WI38 (cell line): ENCODE results near the gene RALGPS2.
"Not testable (repeated sequence)": the region's sequence is repeated elsewhere in the genome, so short reads cannot be mapped to it uniquely, and the experiment has no call there.

Experiments used
- H3K4me3 ChIP-seq: 2 replicates; pipeline ENCODE4 v1.5.1; 2011; ENCODE audit warnings: low read depth, mild to moderate bottlenecking, control low read depth, low read length
- CTCF ChIP-seq: IDR thresholded peaks from 2 replicates; pipeline ENCODE4 v1.5.1; 2012; ENCODE audit warnings: low read depth, mild to moderate bottlenecking, control low read depth, low read length

RALGPS2 gene

GRCh38 chr1:178821134-178821866, 96.3 kb downstream of the RALGPS2 start:
- TF ChIP-seq CTCF = no peak
- no peak overlapping the region for H3K4me3 ChIP-seq

GRCh38 chr1:178825167-178825566, 100.1 kb downstream of the RALGPS2 start:
- no peak for TF ChIP-seq CTCF
- no peak overlapping the region for H3K4me3 ChIP-seq

DNA sequence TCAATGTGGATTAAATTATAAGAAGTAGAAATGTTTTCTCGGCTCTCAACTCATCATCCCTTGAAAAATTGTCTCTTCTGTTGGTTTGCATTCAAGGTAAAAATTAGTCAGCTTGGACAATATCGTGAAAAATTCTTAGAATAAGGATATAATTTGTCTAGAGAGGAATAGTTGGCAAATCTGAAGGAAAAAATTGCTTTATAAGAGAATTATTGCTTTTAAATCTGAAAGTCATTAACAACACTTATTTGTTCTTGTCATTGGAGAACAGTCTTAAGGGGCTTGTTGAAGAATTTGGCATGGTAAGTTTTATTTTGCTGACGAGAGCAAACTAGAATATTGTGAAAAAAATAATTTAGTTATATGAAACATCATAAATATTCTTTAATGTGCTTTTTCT, 119.4 kb downstream of the RALGPS2 start:
- H3K4me3 ChIP-seq = no peak overlapping the region
- no peak for TF ChIP-seq CTCF

- TF ChIP-seq CTCF = no peak
Measured at GRCh38 chr1:178846306-178846705, 121.3 kb downstream of the RALGPS2 start.

GRCh38 chr1:178847396-178847849, 122.4 kb downstream of the RALGPS2 start:
- no peak overlapping the region for H3K4me3 ChIP-seq
- TF ChIP-seq CTCF = no peak

More at GRCh38 chr1:178846306-178846705, 121.3 kb downstream of the RALGPS2 start:
- no peak overlapping the region for H3K4me3 ChIP-seq

DNA sequence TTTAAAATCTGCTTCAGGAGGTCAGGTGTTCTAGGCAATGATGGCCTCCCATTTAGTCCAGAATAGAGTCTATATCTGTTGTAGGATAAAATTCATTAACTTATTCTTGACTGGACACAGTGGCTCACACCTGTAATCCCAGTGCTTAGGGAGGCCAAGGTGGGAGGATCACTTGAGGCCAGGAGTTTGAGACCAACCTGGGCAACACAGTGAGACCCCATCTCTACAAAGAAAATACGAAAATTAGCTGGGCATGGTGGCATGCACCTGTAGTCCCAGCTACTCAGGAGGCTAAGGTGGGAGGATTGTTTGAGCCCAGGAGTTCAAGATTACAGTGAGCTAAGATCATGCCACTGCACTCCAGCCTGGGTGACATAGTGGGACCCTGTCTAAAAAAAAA, 122.9 kb downstream of the RALGPS2 start:
- not testable (repeated sequence) for H3K4me3 ChIP-seq

GRCh38 chr1:178849918-178850317, 124.9 kb downstream of the RALGPS2 start:
- H3K4me3 ChIP-seq = no peak overlapping the region
- no peak for TF ChIP-seq CTCF

DNA sequence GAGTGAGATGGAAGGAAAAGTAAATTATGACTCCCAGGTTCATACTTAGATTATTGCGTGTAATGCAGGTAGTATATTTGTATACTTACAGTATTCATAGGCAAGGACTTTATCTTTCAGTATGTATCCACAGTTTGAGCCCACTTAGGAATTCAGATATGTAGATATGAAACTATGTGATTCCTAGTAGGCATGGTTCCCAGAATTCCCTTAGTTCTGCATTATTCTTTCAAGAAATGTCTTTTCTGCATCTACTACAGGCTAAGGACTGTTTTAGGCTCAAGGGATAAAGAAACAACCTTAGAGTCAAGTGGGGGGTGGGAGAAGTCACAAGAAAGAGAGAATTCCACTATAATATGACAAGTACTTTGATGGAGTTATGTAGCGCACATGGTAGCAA, 132.1 kb downstream of the RALGPS2 start:
- TF ChIP-seq CTCF = no peak
- no peak overlapping the region for H3K4me3 ChIP-seq
